Measurements from ENCODE around the gene MTFR1L. TPM values are rescaled to one million over a fixed set of nuclear protein-coding genes. Genes with fewer than 3 reads are reported as not detected.

The MTFR1L gene
- total RNA-seq, 4 donors from 2014 or later, result 75.7 to 109 (median 99.2) TPM

DNA sequence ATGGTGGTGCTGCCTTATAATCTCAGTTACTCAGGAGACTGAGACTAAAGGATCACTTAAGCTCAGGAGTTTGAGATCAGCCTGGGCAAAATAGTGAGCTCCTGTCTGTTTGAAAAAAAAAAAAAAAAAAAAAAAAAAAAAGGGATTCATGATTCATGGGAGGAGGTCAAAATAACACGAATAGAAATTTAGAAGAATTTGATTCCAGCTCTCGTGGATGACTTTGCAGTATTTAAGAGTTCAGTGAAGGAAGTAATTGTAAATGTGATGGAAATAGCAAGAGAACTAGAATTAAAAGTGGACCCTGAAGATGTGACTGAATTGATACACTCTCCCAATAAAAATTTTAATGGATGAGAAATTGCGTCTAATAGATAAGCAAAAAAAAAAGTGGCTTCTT, 23.7 kb downstream of the MTFR1L start:
- WGBS, 2 donors, result 93% methylated on average over 3 of the region's 3 CpGs
- Histone ChIP-seq H3K4me3 (replicated peaks in 1 of 3) (no peak overlapping the region), H3K4me1 (no peaks in the 10 kb centered on the region), H3K36me3 (no peaks in the 10 kb centered on the region), H3K9me3 (no peaks in the 10 kb centered on the region), H3K27me3 (no peaks in the 10 kb centered on the region), H3K27ac (no peak overlapping the region)
- TF ChIP-seq POLR2A (IDR thresholded peaks at IDR 0.05), result no peak
- TF ChIP-seq CTCF (IDR thresholded peaks at IDR 0.05), result no peak
- no peak for DNase-seq
- intact Hi-C loops (cut with DNase I), result no loop called here

GRCh38 chr1:25844536-25845337, 25.0 kb downstream of the MTFR1L start:
- WGBS, 2 donors, result 88 to 94% methylated on average over 3 of the region's 3 CpGs
- DNase-seq, result no peak
- Histone ChIP-seq H3K4me3 (replicated peaks in 1 of 3) (no peak overlapping the region), H3K4me1 (no peaks in the 10 kb centered on the region), H3K36me3 (no peaks in the 10 kb centered on the region), H3K9me3 (no peaks in the 10 kb centered on the region), H3K27ac (no peak overlapping the region), H3K27me3 (no peaks in the 10 kb centered on the region)
- TF ChIP-seq POLR2A (IDR thresholded peaks at IDR 0.05), result no peak
- TF ChIP-seq CTCF (IDR thresholded peaks at IDR 0.05), result no peak
- intact Hi-C loops (cut with DNase I), result no loop called here

DNA sequence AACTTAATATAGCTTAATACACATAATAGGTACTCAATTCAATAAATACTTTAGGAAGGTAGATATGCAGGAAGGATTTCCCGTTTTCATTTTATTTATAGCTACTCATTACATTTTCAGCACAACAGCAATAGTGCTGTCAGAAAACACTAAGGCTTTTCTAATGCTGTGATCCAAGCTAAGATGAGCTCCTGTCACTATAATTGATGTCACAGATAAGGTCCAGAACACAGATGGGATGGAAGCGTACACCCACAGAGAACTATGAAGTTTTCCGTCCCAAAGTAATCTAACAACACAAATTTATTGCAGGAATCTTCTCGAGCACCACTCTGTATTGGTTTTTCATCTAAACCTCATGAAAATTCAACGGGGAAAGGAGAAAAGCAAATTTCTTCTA, 25.9 kb downstream of the MTFR1L start:
- no peak overlapping the region for H3K4me3 ChIP-seq (replicated peaks in 1 of 3)
- no peaks in the 10 kb centered on the region for H3K36me3 ChIP-seq
- H3K9me3 ChIP-seq, result no peaks in the 10 kb centered on the region
- no peak for DNase-seq
- no peaks in the 10 kb centered on the region for H3K27me3 ChIP-seq
- no peak overlapping the region for H3K27ac ChIP-seq
- WGBS, 2 donors, result 86 to 89% methylated on average over 5 of the region's 5 CpGs
- H3K4me1 ChIP-seq, result no peaks in the 10 kb centered on the region
- TF ChIP-seq CTCF (IDR thresholded peaks at IDR 0.05) (no peak), POLR2A (IDR thresholded peaks at IDR 0.05) (no peak)
- intact Hi-C loops (cut with DNase I), result no loop called here

DNA sequence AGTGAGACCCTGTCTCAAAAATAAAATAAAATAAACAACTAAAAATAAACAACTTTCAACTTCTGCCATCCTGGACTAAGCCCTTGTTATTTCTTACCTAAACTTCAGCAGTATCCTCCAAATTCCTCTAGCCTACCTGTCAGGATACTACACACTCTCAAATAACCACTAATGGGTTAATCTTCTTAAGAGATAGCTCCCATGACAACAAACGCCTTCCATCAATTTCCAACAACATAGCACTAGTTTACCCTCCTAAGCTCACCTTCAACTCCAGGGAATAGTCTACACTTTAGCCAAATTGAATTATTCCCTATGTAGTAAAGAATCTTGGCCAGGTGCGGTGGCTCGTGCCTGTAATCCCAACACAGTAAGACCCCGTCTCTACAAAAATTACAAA, 28.2 kb downstream of the MTFR1L start:
- H3K4me1 ChIP-seq, result no peaks in the 10 kb centered on the region
- H3K27me3 ChIP-seq, result no peaks in the 10 kb centered on the region
- TF ChIP-seq CTCF (IDR thresholded peaks at IDR 0.05) (no peak), POLR2A (IDR thresholded peaks at IDR 0.05) (no peak)
- WGBS, 2 donors, result 66 to 80% methylated on average over 4 of the region's 4 CpGs
- no peak for DNase-seq
- intact Hi-C loops (cut with DNase I), result no loop called here
- no peak overlapping the region for H3K27ac ChIP-seq
- no peaks in the 10 kb centered on the region for H3K9me3 ChIP-seq
- H3K4me3 ChIP-seq (replicated peaks in 1 of 3), result no peak overlapping the region
- no peaks in the 10 kb centered on the region for H3K36me3 ChIP-seq

DNA sequence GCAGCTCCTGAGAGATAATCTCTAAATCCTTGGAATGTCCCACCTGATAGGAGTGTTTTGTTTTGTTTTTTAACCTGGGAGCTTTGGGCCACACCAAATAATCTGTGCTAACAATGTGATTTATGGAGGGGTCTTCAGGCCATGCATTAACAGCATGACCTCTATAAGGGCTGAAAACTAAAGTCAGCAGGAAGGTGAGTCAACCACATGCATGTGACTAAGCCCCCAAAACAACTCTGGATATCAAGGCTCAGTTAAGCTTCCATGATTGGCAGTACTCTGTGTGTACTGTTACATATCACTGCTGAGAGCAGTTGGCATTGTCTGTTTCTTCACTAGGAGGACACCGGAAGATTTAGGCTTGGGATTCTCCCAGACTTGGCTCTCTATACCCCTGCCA, 28.8 kb downstream of the MTFR1L start:
- intact Hi-C loops (cut with DNase I), result no loop called here
- Histone ChIP-seq H3K4me1 (no peaks in the 10 kb centered on the region), H3K4me3 (replicated peaks in 1 of 3) (no peak overlapping the region), H3K9me3 (no peaks in the 10 kb centered on the region), H3K27me3 (no peaks in the 10 kb centered on the region), H3K36me3 (no peaks in the 10 kb centered on the region), H3K27ac (no peak overlapping the region)
- TF ChIP-seq POLR2A (IDR thresholded peaks at IDR 0.05), result no peak
- TF ChIP-seq CTCF (IDR thresholded peaks at IDR 0.05), result no peak
- 69 to 81% methylated on average over 1 of the region's 1 CpG for WGBS, 2 donors
- no peak for DNase-seq

All from thyroid gland (tissue), 4 donors.